Duodenal mucosa (tissue), 2 donors: ENCODE results near the gene ADK.

Experiments used
- H3K27ac ChIP-seq: one replicate; pipeline ENCODE4 v1.7.0; 2013; ENCODE audit warnings: low read depth, low read length
- H3K27me3 ChIP-seq, 2 donors: one replicate each; pipeline ENCODE4 v1.7.0; 2013; ENCODE audit warnings: low read length in 2 of 2, control low read depth in 1 of 2; ENCODE audit not compliant: insufficient read depth in 2 of 2, control insufficient read depth in 1 of 2
- H3K36me3 ChIP-seq, 2 donors: one replicate each; pipeline ENCODE4 v1.7.0; 2013; ENCODE audit warnings: low read length in 2 of 2, control low read depth in 1 of 2; ENCODE audit not compliant: insufficient read depth in 2 of 2, control insufficient read depth in 1 of 2
- H3K4me1 ChIP-seq, 2 donors: one replicate each; pipeline ENCODE4 v1.7.0; 2013; ENCODE audit warnings: low read length in 2 of 2, control low read depth in 1 of 2; ENCODE audit not compliant: insufficient read depth in 2 of 2, control insufficient read depth in 1 of 2
- H3K4me3 ChIP-seq, 2 donors: one replicate each; pipeline ENCODE4 v1.7.0; 2013; ENCODE audit warnings: low read length in 2 of 2, low read depth in 1 of 2
- H3K9ac ChIP-seq, 2 donors: one replicate each; pipeline ENCODE4 v1.7.0; 2013; ENCODE audit warnings: low read length in 2 of 2, low read depth in 1 of 2
- H3K9me3 ChIP-seq, 2 donors: one replicate each; pipeline ENCODE4 v1.7.0; 2013; ENCODE audit warnings: low read length in 2 of 2, control low read depth in 1 of 2; ENCODE audit not compliant: control insufficient read depth in 1 of 2

Gene ADK

DNA sequence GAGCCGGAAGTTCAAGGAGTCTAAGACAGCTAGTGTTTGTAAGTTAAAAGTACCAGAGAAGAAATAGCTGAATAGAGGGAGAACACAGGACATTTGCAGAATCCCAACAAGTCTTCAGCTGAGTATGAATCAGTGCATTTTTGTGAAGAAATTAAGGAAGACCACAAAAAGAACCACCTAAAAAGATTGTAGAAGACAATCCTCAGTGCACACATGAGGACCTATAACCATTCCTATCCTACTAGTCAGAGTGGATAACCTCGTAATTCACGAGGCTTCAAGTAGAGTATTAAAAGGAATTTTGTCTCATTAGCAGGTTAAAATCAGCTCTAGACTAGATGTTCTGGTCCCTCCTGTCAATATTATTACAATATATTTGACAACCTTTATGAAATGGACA, 380.0 kb downstream of the ADK start:
- H3K4me1 ChIP-seq, result no peaks in the 10 kb centered on the region
- H3K4me3 ChIP-seq, result no peak overlapping the region
- no peak overlapping the region for H3K9ac ChIP-seq
- H3K27ac ChIP-seq, result no peak overlapping the region
- H3K9me3 ChIP-seq, result no peaks in the 10 kb centered on the region
- H3K27me3 ChIP-seq, result no peaks in the 10 kb centered on the region
- H3K36me3 ChIP-seq, result no peaks in the 10 kb centered on the region

DNA sequence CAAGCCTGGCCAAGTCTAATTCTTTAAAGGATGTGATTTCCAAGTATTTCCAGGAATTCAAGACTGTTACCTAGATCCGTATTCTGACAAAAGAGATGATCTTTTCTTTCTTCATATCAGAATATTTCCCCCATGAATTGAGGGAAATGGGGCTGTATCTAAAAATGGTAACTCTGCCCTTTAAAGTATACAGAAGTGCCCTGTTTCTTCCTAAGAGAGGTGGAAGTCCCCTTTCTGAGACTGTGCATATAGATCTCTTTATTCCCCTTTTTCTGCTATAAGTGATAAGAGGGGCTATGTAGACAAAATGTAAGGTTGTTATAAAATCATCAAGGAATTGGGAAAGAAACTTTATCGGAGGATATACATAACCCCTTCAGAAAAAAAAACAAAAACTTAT, 388.3 kb downstream of the ADK start:
- Histone ChIP-seq H3K9ac (no peak overlapping the region), H3K36me3 (no peaks in the 10 kb centered on the region), H3K27me3 (no peaks in the 10 kb centered on the region), H3K27ac (no peak overlapping the region), H3K4me3 (no peak overlapping the region), H3K9me3 (no peaks in the 10 kb centered on the region), H3K4me1 (no peaks in the 10 kb centered on the region)

- no peaks in the 10 kb centered on the region for H3K4me1 ChIP-seq
- no peaks in the 10 kb centered on the region for H3K36me3 ChIP-seq
- no peak overlapping the region for H3K4me3 ChIP-seq
- no peak overlapping the region for H3K9ac ChIP-seq
- no peak overlapping the region for H3K27ac ChIP-seq
- no peaks in the 10 kb centered on the region for H3K9me3 ChIP-seq
- no peaks in the 10 kb centered on the region for H3K27me3 ChIP-seq
Observed at GRCh38 chr10:74541375-74541774, 390.4 kb downstream of the ADK start.

DNA sequence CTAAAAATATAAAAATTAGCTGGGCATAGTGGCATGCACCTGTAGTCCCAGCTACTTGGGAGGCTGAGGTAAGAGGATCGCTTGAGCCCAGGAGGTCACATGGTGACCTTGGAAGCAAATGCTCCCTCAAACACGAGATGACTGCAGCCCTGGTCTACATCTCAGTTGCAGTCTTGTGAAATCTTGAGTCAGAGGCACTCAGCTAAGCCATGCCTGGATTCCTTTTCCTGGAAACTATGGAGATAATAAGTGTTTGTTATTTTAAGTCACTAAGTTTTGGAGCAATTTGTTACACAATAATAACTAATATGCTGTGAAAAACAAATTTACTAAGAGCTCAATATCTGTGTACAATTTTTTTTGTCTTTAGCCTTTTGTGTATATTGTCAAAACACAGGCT, 391.1 kb downstream of the ADK start:
- Histone ChIP-seq H3K36me3 (no peaks in the 10 kb centered on the region), H3K27ac (no peak overlapping the region), H3K27me3 (no peaks in the 10 kb centered on the region), H3K9ac (no peak overlapping the region), H3K4me3 (no peak overlapping the region), H3K4me1 (no peaks in the 10 kb centered on the region), H3K9me3 (no peaks in the 10 kb centered on the region)

DNA sequence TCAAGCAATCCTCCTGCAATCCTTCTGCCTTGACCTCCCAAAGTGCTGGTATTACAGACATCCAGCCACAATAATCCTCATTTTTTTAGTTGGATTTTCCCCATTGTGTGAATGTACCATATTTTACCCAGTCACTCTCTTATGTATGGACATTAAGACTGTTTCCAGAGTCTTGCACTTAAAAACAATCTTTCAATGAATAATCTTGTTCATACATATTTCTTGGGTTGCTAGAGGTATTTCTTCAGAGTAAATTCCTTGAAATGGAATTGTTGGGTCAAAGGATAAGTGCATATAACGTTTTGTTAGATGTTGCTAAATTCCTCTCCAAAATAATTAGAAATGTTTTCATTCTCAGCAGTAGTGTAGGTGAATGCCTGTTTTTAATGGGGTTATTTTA, 392.3 kb downstream of the ADK start:
- H3K27me3 ChIP-seq, result no peaks in the 10 kb centered on the region
- no peaks in the 10 kb centered on the region for H3K36me3 ChIP-seq
- H3K9ac ChIP-seq, result no peak overlapping the region
- no peak overlapping the region for H3K27ac ChIP-seq
- no peak overlapping the region for H3K4me3 ChIP-seq
- H3K4me1 ChIP-seq, result no peaks in the 10 kb centered on the region
- no peaks in the 10 kb centered on the region for H3K9me3 ChIP-seq

- Histone ChIP-seq H3K4me3 (no peak overlapping the region), H3K36me3 (no peaks in the 10 kb centered on the region), H3K27me3 (no peaks in the 10 kb centered on the region), H3K9ac (no peak overlapping the region), H3K4me1 (no peaks in the 10 kb centered on the region), H3K9me3 (no peaks in the 10 kb centered on the region), H3K27ac (no peak overlapping the region)
Observed at GRCh38 chr10:74544106-74544505, 393.1 kb downstream of the ADK start.

DNA sequence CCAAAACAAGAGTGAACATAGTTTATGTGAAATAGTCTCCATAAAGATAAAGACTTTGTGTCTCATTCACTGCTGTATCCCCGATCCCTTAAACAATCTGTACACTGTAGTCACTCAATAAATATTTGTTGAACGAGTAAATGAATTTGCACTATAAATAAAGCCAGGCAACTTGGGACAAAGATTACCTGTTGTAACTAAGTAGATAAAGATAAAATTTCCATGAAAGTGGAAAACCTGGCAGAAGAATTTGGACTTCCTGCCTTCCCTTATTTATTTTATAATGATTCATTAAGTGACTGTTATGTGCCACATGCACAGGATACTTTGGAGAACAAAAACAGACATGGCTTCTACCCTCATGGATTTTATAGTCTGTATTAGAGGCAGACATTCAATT, 397.7 kb downstream of the ADK start:
- no peak overlapping the region for H3K27ac ChIP-seq
- no peaks in the 10 kb centered on the region for H3K36me3 ChIP-seq
- no peaks in the 10 kb centered on the region for H3K9me3 ChIP-seq
- no peaks in the 10 kb centered on the region for H3K27me3 ChIP-seq
- no peaks in the 10 kb centered on the region for H3K4me1 ChIP-seq
- no peak overlapping the region for H3K9ac ChIP-seq
- no peak overlapping the region for H3K4me3 ChIP-seq

GRCh38 chr10:74556072-74556705, 405.2 kb downstream of the ADK start:
- Histone ChIP-seq H3K27me3 (no peaks in the 10 kb centered on the region), H3K4me3 (no peak overlapping the region), H3K9me3 (no peaks in the 10 kb centered on the region), H3K36me3 (no peaks in the 10 kb centered on the region), H3K9ac (no peak overlapping the region), H3K27ac (no peak overlapping the region), H3K4me1 (no peaks in the 10 kb centered on the region)

- H3K4me3 ChIP-seq, result no peak overlapping the region
- no peaks in the 10 kb centered on the region for H3K36me3 ChIP-seq
- no peak overlapping the region for H3K27ac ChIP-seq
- H3K9ac ChIP-seq, result no peak overlapping the region
- H3K27me3 ChIP-seq, result no peaks in the 10 kb centered on the region
- H3K4me1 ChIP-seq, result no peaks in the 10 kb centered on the region
- H3K9me3 ChIP-seq, result no peaks in the 10 kb centered on the region
Observed at GRCh38 chr10:74557098-74557497, 406.1 kb downstream of the ADK start.

GRCh38 chr10:74558403-74558802, 407.4 kb downstream of the ADK start:
- Histone ChIP-seq H3K4me3 (no peak overlapping the region), H3K4me1 (no peaks in the 10 kb centered on the region), H3K9me3 (no peaks in the 10 kb centered on the region), H3K36me3 (no peaks in the 10 kb centered on the region), H3K27ac (no peak overlapping the region), H3K9ac (no peak overlapping the region), H3K27me3 (no peaks in the 10 kb centered on the region)

- Histone ChIP-seq H3K9ac (no peak overlapping the region), H3K27me3 (no peaks in the 10 kb centered on the region), H3K4me1 (no peaks in the 10 kb centered on the region), H3K27ac (no peak overlapping the region), H3K36me3 (no peaks in the 10 kb centered on the region), H3K9me3 (no peaks in the 10 kb centered on the region), H3K4me3 (no peak overlapping the region)
Observed at GRCh38 chr10:74558897-74559296, 407.9 kb downstream of the ADK start.
